HCT116 (cell line): Measurements from ENCODE around the gene CHKA. TPM values are rescaled to one million over a fixed set of nuclear protein-coding genes. Genes with fewer than 3 reads are reported as not detected.

Source experiments
- ATAC-seq: fragments of 200-7000 bp; cut with Tn5 transposase; 2 replicates; pipeline ENCODE4 v1.9.1; 2020; ENCODE audit warnings: mild to moderate bottlenecking, moderate library complexity
- BruUV-seq: library from RNA; stranded (reverse); fragments of 400-500 nt; replicated peaks from 2 replicates; lab custom pipeline; 2021; lab: Mats Ljungman, UMichigan
- CTCF ChIA-PET: fragments of 300-600 bp; sonication (Branson Sonifier 250); formaldehyde crosslinking; loops from one replicate; lab custom pipeline; 2021; ENCODE audit warnings: antibody characterized with exemption; lab: Charles Lee
- POLR2A ChIA-PET: fragments of 300-600, 350-600 bp; sonication (Branson Sonifier 250); formaldehyde crosslinking; loops from one replicate; lab custom pipeline; 2021; ENCODE audit warnings: antibody characterized with exemption; lab: Charles Lee
- RAD21 ChIA-PET, 2 experiments: fragments of 300-600 bp; sonication (Branson Sonifier 250); formaldehyde crosslinking; loops; one replicate each; lab custom pipeline; 2023; ENCODE audit warnings: low total read pairs in 2 of 2; ENCODE audit not compliant: uncharacterized antibody in 2 of 2, unreplicated experiment in 2 of 2, low non-redundant PET in 1 of 2; lab: Charles Lee
- DNase-seq: peaks from one replicate; pipeline ENCODE4 v3.0.0-alpha.2; 2010; ENCODE audit warnings: low read depth, low spot score
- H2AFZ ChIP-seq: fragments of 200-600 bp; shearing (Covaris generic), sonication (generic); 2 replicates; pipeline ENCODE4 v1.6.1; 2017; ENCODE audit warnings: low read depth, mixed run types, mixed read lengths, antibody characterized with exemption, low read length; ENCODE audit not compliant: poor library complexity, severe bottlenecking
- H3K27ac ChIP-seq: 2 replicates; pipeline ENCODE4 v1.5.1; 2012; ENCODE audit warnings: low read depth, low read length
- H3K27me3 ChIP-seq: fragments of 200-600 bp; sonication (generic); 2 replicates; pipeline ENCODE4 v1.6.1; 2016; ENCODE audit warnings: mixed run types, low read length, mixed read lengths; ENCODE audit not compliant: insufficient read depth
- H3K36me3 ChIP-seq, 2 experiments: fragments of 200-500 bp in 1 of 2; fragments of 200-600 bp in 1 of 2; sonication (Bioruptor generic) in 1 of 2; sonication (generic) in 1 of 2; 2 replicates each; pipeline versions ENCODE4 v1.5.1 to v1.6.1; 2014 to 2016; ENCODE audit warnings: low read length in 2 of 2, inconsistent platforms in 1 of 2, mixed read lengths in 1 of 2, mixed run types in 1 of 2; ENCODE audit not compliant: insufficient read depth in 2 of 2, control insufficient read depth in 1 of 2
- H3K4me1 ChIP-seq, 2 experiments: fragments of 200-600 bp in 1 of 2; sonication (generic) in 1 of 2; 2 replicates each; pipeline versions ENCODE4 v1.5.1 to v1.6.1; 2012 to 2017; ENCODE audit warnings: low read length in 2 of 2, inconsistent platforms in 1 of 2, mild to moderate bottlenecking in 1 of 2, mixed read lengths in 1 of 2, mixed run types in 1 of 2, moderate library complexity in 1 of 2; ENCODE audit not compliant: insufficient read depth in 2 of 2, control insufficient read depth in 1 of 2
- H3K4me2 ChIP-seq: fragments of 200-600 bp; sonication (generic); 2 replicates; pipeline ENCODE4 v1.6.1; 2017; ENCODE audit warnings: mixed run types, low read length, mixed read lengths
- H3K4me3 ChIP-seq, 2 experiments: fragments of 200-600 bp in 1 of 2; sonication (generic) in 1 of 2; replicated peaks in 1 of 2; 2 replicates each; pipeline ENCODE4 v1.5.1; 2011 to 2016; ENCODE audit warnings: low read length in 2 of 2, control low read depth in 1 of 2, low read depth in 1 of 2, mild to moderate bottlenecking in 1 of 2, mixed read lengths in 1 of 2, mixed run types in 1 of 2
- H3K79me2 ChIP-seq: fragments of 200-600 bp; sonication (generic); 2 replicates; pipeline ENCODE4 v1.6.1; 2017; ENCODE audit warnings: mild to moderate bottlenecking, mixed run types, low read length, moderate library complexity, mixed read lengths; ENCODE audit not compliant: insufficient read depth
- H3K9ac ChIP-seq: fragments of 200-600 bp; sonication (generic); 2 replicates; pipeline ENCODE4 v1.6.1; 2016; ENCODE audit warnings: low read length, mixed read lengths
- H3K9me2 ChIP-seq: fragments of 200-600 bp; sonication (generic), shearing (Covaris generic); 2 replicates; pipeline ENCODE4 v1.6.1; 2017; ENCODE audit warnings: mixed run types, mild to moderate bottlenecking, moderate library complexity; ENCODE audit not compliant: insufficient read depth
- H3K9me3 ChIP-seq, 2 experiments: fragments of 200-500 bp in 1 of 2; fragments of 200-600 bp in 1 of 2; sonication (Bioruptor generic) in 1 of 2; sonication (generic) in 1 of 2; 2 replicates each; pipeline ENCODE4 v1.6.1; 2014 to 2017; ENCODE audit warnings: low read length in 2 of 2, mixed read lengths in 2 of 2, inconsistent platforms in 1 of 2, low read depth in 1 of 2, mild to moderate bottlenecking in 1 of 2, mixed run types in 1 of 2, moderate library complexity in 1 of 2; ENCODE audit not compliant: control insufficient read depth in 1 of 2, insufficient read depth in 1 of 2
- H4K20me1 ChIP-seq: fragments of 200-600 bp; sonication (generic), shearing (Covaris generic); 2 replicates; pipeline ENCODE4 v1.6.1; 2017; ENCODE audit warnings: mixed run types, mild to moderate bottlenecking, moderate library complexity; ENCODE audit not compliant: insufficient read depth
- CBX3 ChIP-seq: IDR thresholded peaks from 2 replicates; pipeline ENCODE4 v1.6.1; 2012; ENCODE audit warnings: low read depth
- CEBPB ChIP-seq: IDR thresholded peaks from 2 replicates; pipeline ENCODE4 v1.6.1; 2012; ENCODE audit warnings: low read depth
- EGR1 ChIP-seq: IDR thresholded peaks from 2 replicates; pipeline ENCODE4 v1.6.1; 2012; ENCODE audit warnings: low read depth
- EZH2 ChIP-seq: fragments of 200-600 bp; sonication (generic); IDR thresholded peaks from 2 replicates; pipeline ENCODE4 v1.6.1; 2017; ENCODE audit warnings: antibody characterized with exemption, mixed run types
- JUND ChIP-seq: IDR thresholded peaks from 2 replicates; pipeline ENCODE4 v1.6.1; 2012
- RAD21 ChIP-seq: IDR thresholded peaks from 2 replicates; pipeline ENCODE4 v1.6.1; 2012; ENCODE audit warnings: low read depth, mild to moderate bottlenecking
- SIN3A ChIP-seq: IDR thresholded peaks from 2 replicates; pipeline ENCODE4 v1.6.1; 2012; ENCODE audit warnings: low read depth
- SP1 ChIP-seq: IDR thresholded peaks from 2 replicates; pipeline ENCODE4 v1.6.1; 2012; ENCODE audit warnings: low read depth
- SRF ChIP-seq: IDR thresholded peaks from 2 replicates; pipeline ENCODE4 v1.6.1; 2012; ENCODE audit warnings: low read depth
- TCF7L2 ChIP-seq: IDR thresholded peaks from 2 replicates; pipeline ENCODE4 v1.7.0; 2011; ENCODE audit warnings: borderline replicate concordance, inconsistent platforms; ENCODE audit not compliant: insufficient read depth, insufficient read length; ENCODE audit errors: extremely low read depth
- YY1 ChIP-seq: IDR thresholded peaks from 2 replicates; pipeline ENCODE4 v1.6.1; 2011; ENCODE audit warnings: low read length, low read depth, moderate library complexity, mild to moderate bottlenecking; ENCODE audit not compliant: insufficient replicate concordance; ENCODE audit errors: extremely low read depth
- ZNF274 ChIP-seq: fragments of 200-500 bp; sonication (Bioruptor generic); IDR thresholded peaks from 2 replicates; pipeline ENCODE4 v1.6.1; 2014; ENCODE audit warnings: mild to moderate bottlenecking, low read depth, low read length, inconsistent platforms
- intact Hi-C: fragments of 100-400 bp; cut with micrococcal nuclease; formaldehyde crosslinking; loops from 2 replicates; pipeline ENCODE4 v1.10.0; 2022
- total RNA-seq: library from RNA; stranded (reverse); gene quantifications from one replicate; pipeline ENCODE4 v1.2.1, GENCODE V29; 2021; ENCODE audit not compliant: unreplicated experiment
- TF ChIP-seq, protein P1 (sequence below), 3 experiments: fragments of 200-600 bp in 1 of 3; sonication (generic) in 1 of 3; IDR thresholded peaks in 2 of 3; conservative IDR thresholded peaks in 1 of 3; 2 replicates each; pipeline ENCODE4 v1.5.1; 2012 to 2017; ENCODE audit warnings: low read depth in 2 of 3, low read length in 2 of 3, antibody characterized with exemption in 1 of 3, borderline replicate concordance in 1 of 3, control low read depth in 1 of 3, mild to moderate bottlenecking in 1 of 3, mixed read lengths in 1 of 3, mixed run types in 1 of 3, moderate library complexity in 1 of 3; ENCODE audit not compliant: insufficient read depth in 1 of 3
- TF ChIP-seq, protein P2 (sequence below): IDR thresholded peaks from 2 replicates; pipeline ENCODE4 v1.6.1; 2011; ENCODE audit warnings: mild to moderate bottlenecking, low read length, moderate library complexity; ENCODE audit not compliant: insufficient replicate concordance; ENCODE audit errors: extremely low read depth
- TF ChIP-seq, protein P3 (sequence below): IDR thresholded peaks from 2 replicates; pipeline ENCODE4 v1.6.1; 2012
- TF ChIP-seq, protein P4 (sequence below): IDR thresholded peaks from 2 replicates; pipeline ENCODE4 v1.6.1; 2012

CHKA gene
- total RNA-seq, 1 experiment from 2014 or later, result 33.1 TPM

DNA sequence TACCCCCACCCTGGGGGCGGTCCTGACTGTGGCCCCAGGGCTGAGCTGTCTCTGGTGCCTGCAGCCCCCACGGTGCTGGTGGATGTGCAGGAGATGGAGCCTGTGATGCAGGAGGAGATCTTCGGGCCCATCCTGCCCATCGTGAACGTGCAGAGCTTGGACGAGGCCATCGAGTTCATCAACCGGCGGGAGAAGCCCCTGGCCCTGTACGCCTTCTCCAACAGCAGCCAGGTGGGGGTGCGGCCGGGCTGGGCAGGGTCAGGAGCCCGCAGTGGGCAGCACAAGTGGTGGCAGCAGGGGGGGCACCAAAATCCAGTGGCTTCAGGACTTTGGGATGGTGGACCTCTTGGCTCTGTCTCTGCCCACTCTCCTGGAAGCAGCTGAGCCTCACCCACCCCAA lies 98.7 kb downstream of the CHKA start:
- ChIA-PET POLR2A (no interaction called here), RAD21 (interaction anchor here in 1 of 2 experiments (2.0 kb wide), 1 partner anchor 12 kb away, joined by 7 read pairs; the partner anchor contains the start of gene ALDH3B1), CTCF (no interaction called here)
- BruUV-seq, result no TSS peak
- Histone ChIP-seq H3K27me3 (no peaks in the 10 kb centered on the region), H3K4me2 (no peak overlapping the region), H3K4me3 (no peak overlapping the region), H3K9ac (no peak overlapping the region), H2AFZ (no peak overlapping the region), H3K27ac (no peak overlapping the region), H3K9me3 (no peaks in the 10 kb centered on the region; a peak in 1 of 4 replicates), H3K79me2 (no peaks in the 10 kb centered on the region), H4K20me1 (no peaks in the 10 kb centered on the region), H3K36me3 (no peaks in the 10 kb centered on the region), H3K9me2 (no peaks in the 10 kb centered on the region), H3K4me1 (peaks cover 28 to 61% of the 10 kb centered on the region in 2 experiments)
- intact Hi-C loops, result no loop called here
- no peak for ATAC-seq
- TF ChIP-seq SP1 (no peak), YY1 (no peak), SIN3A (no peak), SRF (no peak), ZNF274 (no peak), EGR1 (no peak), JUND (no peak), CBX3 (no peak), CEBPB (no peak), EZH2 (no peak), TCF7L2 (no peak), RAD21 (no peak)
- TF ChIP-seq, protein P1, sequence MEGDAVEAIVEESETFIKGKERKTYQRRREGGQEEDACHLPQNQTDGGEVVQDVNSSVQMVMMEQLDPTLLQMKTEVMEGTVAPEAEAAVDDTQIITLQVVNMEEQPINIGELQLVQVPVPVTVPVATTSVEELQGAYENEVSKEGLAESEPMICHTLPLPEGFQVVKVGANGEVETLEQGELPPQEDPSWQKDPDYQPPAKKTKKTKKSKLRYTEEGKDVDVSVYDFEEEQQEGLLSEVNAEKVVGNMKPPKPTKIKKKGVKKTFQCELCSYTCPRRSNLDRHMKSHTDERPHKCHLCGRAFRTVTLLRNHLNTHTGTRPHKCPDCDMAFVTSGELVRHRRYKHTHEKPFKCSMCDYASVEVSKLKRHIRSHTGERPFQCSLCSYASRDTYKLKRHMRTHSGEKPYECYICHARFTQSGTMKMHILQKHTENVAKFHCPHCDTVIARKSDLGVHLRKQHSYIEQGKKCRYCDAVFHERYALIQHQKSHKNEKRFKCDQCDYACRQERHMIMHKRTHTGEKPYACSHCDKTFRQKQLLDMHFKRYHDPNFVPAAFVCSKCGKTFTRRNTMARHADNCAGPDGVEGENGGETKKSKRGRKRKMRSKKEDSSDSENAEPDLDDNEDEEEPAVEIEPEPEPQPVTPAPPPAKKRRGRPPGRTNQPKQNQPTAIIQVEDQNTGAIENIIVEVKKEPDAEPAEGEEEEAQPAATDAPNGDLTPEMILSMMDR (IDR thresholded peaks at IDR 0.05 in 2 of 3, conservative IDR thresholded peaks at IDR 0.05 in 1 of 3; ENCODE audit: borderline replicate concordance in 1 of 3, insufficient read depth in 1 of 3, low read depth in 2 of 3, low read length in 2 of 3), result no peak
- TF ChIP-seq, protein P2, sequence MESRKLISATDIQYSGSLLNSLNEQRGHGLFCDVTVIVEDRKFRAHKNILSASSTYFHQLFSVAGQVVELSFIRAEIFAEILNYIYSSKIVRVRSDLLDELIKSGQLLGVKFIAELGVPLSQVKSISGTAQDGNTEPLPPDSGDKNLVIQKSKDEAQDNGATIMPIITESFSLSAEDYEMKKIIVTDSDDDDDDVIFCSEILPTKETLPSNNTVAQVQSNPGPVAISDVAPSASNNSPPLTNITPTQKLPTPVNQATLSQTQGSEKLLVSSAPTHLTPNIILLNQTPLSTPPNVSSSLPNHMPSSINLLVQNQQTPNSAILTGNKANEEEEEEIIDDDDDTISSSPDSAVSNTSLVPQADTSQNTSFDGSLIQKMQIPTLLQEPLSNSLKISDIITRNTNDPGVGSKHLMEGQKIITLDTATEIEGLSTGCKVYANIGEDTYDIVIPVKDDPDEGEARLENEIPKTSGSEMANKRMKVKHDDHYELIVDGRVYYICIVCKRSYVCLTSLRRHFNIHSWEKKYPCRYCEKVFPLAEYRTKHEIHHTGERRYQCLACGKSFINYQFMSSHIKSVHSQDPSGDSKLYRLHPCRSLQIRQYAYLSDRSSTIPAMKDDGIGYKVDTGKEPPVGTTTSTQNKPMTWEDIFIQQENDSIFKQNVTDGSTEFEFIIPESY, result no peak
- TF ChIP-seq, protein P3, sequence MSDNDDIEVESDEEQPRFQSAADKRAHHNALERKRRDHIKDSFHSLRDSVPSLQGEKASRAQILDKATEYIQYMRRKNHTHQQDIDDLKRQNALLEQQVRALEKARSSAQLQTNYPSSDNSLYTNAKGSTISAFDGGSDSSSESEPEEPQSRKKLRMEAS, result no peak
- TF ChIP-seq, protein P4, sequence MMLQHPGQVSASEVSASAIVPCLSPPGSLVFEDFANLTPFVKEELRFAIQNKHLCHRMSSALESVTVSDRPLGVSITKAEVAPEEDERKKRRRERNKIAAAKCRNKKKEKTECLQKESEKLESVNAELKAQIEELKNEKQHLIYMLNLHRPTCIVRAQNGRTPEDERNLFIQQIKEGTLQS, result no peak
- no peak for DNase-seq
